ENCODE data around the gene SIM2.

Gene SIM2

GRCh38 chr21:36684957-36685714, 13.8 kb upstream of the SIM2 start:
- DNase-seq (ENCODE audit: low read depth in 1 of 2, low spot score in 1 of 2), result no peak

- DNase-seq (ENCODE audit: low read depth in 1 of 2, low spot score in 1 of 2), result no peak
Measured at GRCh38 chr21:36686955-36687354, 12.0 kb upstream of the SIM2 start.

GRCh38 chr21:36688324-36688723, 10.6 kb upstream of the SIM2 start:
- no peak for DNase-seq (ENCODE audit: low read depth in 1 of 2, low spot score in 1 of 2)

- DNase-seq (ENCODE audit: low read depth in 1 of 2, low spot score in 1 of 2), result no peak
Measured at GRCh38 chr21:36689324-36689723, 9.6 kb upstream of the SIM2 start.

- no peak for DNase-seq (ENCODE audit: low read depth in 1 of 2, low spot score in 1 of 2)
Measured at GRCh38 chr21:36690628-36691554, 8.0 kb upstream of the SIM2 start.

- no peak for DNase-seq (ENCODE audit: low read depth in 1 of 2, low spot score in 1 of 2)
Measured at GRCh38 chr21:36691555-36692041, 7.3 kb upstream of the SIM2 start.

GRCh38 chr21:36692114-36692834, 6.6 kb upstream of the SIM2 start:
- DNase-seq (ENCODE audit: low read depth in 1 of 2, low spot score in 1 of 2), result no peak

- no peak for DNase-seq (ENCODE audit: low read depth in 1 of 2, low spot score in 1 of 2)
Measured at GRCh38 chr21:36692835-36693488, 6.0 kb upstream of the SIM2 start.

- no peak for DNase-seq (ENCODE audit: low read depth in 1 of 2, low spot score in 1 of 2)
Measured at GRCh38 chr21:36693489-36694030, 5.4 kb upstream of the SIM2 start.

- DNase-seq (ENCODE audit: low read depth in 1 of 2, low spot score in 1 of 2), result no peak
Measured at GRCh38 chr21:36694031-36694515, 4.8 kb upstream of the SIM2 start.

- no peak for DNase-seq (ENCODE audit: low read depth in 1 of 2, low spot score in 1 of 2)
Measured at GRCh38 chr21:36694593-36695282, 4.2 kb upstream of the SIM2 start.

- DNase-seq (ENCODE audit: low read depth in 1 of 2, low spot score in 1 of 2), result no peak
Measured at GRCh38 chr21:36695283-36695634, 3.7 kb upstream of the SIM2 start.

GRCh38 chr21:36695671-36696389, 3.1 kb upstream of the SIM2 start:
- no peak for DNase-seq (ENCODE audit: low read depth in 1 of 2, low spot score in 1 of 2)

- DNase-seq (ENCODE audit: low read depth in 1 of 2, low spot score in 1 of 2), result no peak
Measured at GRCh38 chr21:36696390-36697059, 2.4 kb upstream of the SIM2 start.

GRCh38 chr21:36697060-36697850, 1.7 kb upstream of the SIM2 start:
- DNase-seq (ENCODE audit: low read depth in 1 of 2, low spot score in 1 of 2), result no peak

GRCh38 chr21:36697851-36698384, 997 bp upstream of the SIM2 start:
- no peak for DNase-seq (ENCODE audit: low read depth in 1 of 2, low spot score in 1 of 2)

GRCh38 chr21:36698385-36698980, 432 bp upstream of the SIM2 start:
- no peak for DNase-seq (ENCODE audit: low read depth in 1 of 2, low spot score in 1 of 2)
